Aorta (tissue), 5 donors: ENCODE measurements around the gene SECISBP2L. TPM values are rescaled to one million over a fixed set of nuclear protein-coding genes. Genes with fewer than 3 reads are reported as not detected.

Experiments
- ATAC-seq: fragments of 200-7000 bp; cut with Tn5 transposase; one replicate; pipeline ENCODE4 v1.9.1; 2022; ENCODE audit warnings: moderate library complexity; ENCODE audit not compliant: low FRiP score
- DNase-seq, 2 donors: peaks; one replicate each; pipeline ENCODE4 v3.0.0-alpha.2; 2020
- H3K27ac ChIP-seq, 2 donors: one replicate each; pipeline ENCODE4 v1.5.1; 2013; ENCODE audit warnings: low read length in 2 of 2, mild to moderate bottlenecking in 2 of 2, moderate library complexity in 2 of 2, control low read depth in 1 of 2, inconsistent platforms in 1 of 2, low read depth in 1 of 2
- H3K27me3 ChIP-seq, 2 donors: one replicate each; pipeline ENCODE4 v1.6.1; 2013; ENCODE audit warnings: control low read depth in 1 of 2, low read length in 1 of 2, mild to moderate bottlenecking in 1 of 2, moderate library complexity in 1 of 2; ENCODE audit not compliant: insufficient read depth in 2 of 2, control insufficient read depth in 1 of 2
- H3K36me3 ChIP-seq, 2 donors: one replicate each; pipeline ENCODE4 v1.6.1; 2013; ENCODE audit warnings: control low read depth in 1 of 2, low read length in 1 of 2, mild to moderate bottlenecking in 1 of 2; ENCODE audit not compliant: insufficient read depth in 2 of 2, control insufficient read depth in 1 of 2
- H3K4me1 ChIP-seq, 2 donors: one replicate each; pipeline ENCODE4 v1.6.1; 2013; ENCODE audit warnings: low read length in 2 of 2, control low read depth in 1 of 2, mild to moderate bottlenecking in 1 of 2, moderate library complexity in 1 of 2; ENCODE audit not compliant: insufficient read depth in 2 of 2, control insufficient read depth in 1 of 2
- H3K4me3 ChIP-seq, 2 donors: one replicate each; pipeline ENCODE4 v1.5.1; 2013; ENCODE audit warnings: low read length in 2 of 2, control low read depth in 1 of 2, mild to moderate bottlenecking in 1 of 2
- H3K9me3 ChIP-seq: one replicate; pipeline ENCODE4 v1.6.1; 2013; ENCODE audit warnings: mild to moderate bottlenecking, low read length; ENCODE audit not compliant: control insufficient read depth
- WGBS, 2 donors: extraction: QIAGEN DNeasy Blood & Tissue Kit; methylation state at CpG; one replicate each; pipeline ENCODE4 v1.1.7; 2013; 5-methylcytosine and 5-hydroxymethylcytosine counted together
- intact Hi-C, 2 donors: fragments of 100-400 bp; cut with DNase I; formaldehyde crosslinking; loops; one replicate each; pipeline versions ENCODE4 v1.14.2 to v1.15.0; 2022
- polyA plus RNA-seq, 2 donors: library from polyadenylated mRNA; stranded (reverse); fragments of 200-250 nt; gene quantifications; one replicate each; pipeline ENCODE4 v1.2.3, GENCODE V29; 2013
- total RNA-seq, 2 donors: library from RNA; stranded (reverse); fragmentation: NEBNext Ultra II Directional; extraction: Animal tissue kit (Norgen Biotek cat#: 25700); gene quantifications; one replicate each; pipeline ENCODE4 v1.2.1, GENCODE V29; 2021
- donor health status: healthy with polysubstance abuse.
- donor health status: Bipolar disorder and iron deficiency.
- donor health status: DM: no; HTN: no; CAD: no.
- donor health status: DM: no; HTN: no; CAD: no.
- donor health status: DM: yes; HTN: yes; CAD: no.

The SECISBP2L gene
- total and polyA plus RNA-seq, 4 donors = 8.1 to 82.2 (median 46.9) TPM

- DNase-seq = no peak
- WGBS, 2 donors = 0 to 1% methylated on average over 17 of the region's 17 CpGs
Observed at GRCh38 chr15:49045751-49046219, 461 bp downstream of the SECISBP2L start.

GRCh38 chr15:49044766-49045606 lies 1.3 kb downstream of the SECISBP2L start:
- Histone ChIP-seq H3K4me3 (peak overlapping the region; percentile 53 to 78), H3K4me1 (no peaks in the 10 kb centered on the region), H3K27ac (no peak overlapping the region), H3K36me3 (no peaks in the 10 kb centered on the region), H3K9me3 (no peaks in the 10 kb centered on the region), H3K27me3 (no peaks in the 10 kb centered on the region)
- ATAC-seq = no peak
- intact Hi-C loops = loop anchor here (5.0 to 10.0 kb wide), 5 partner anchors 33 to 170 kb away; partner anchors contain the start of genes COPS2 (in 1 of the 2) and EID1 (in 1 of the 2)
- 6 to 7% methylated on average over 8 of the region's 8 CpGs for WGBS, 2 donors
- DNase-seq = no peak

More at GRCh38 chr15:49045751-49046219, 461 bp downstream of the SECISBP2L start:
- intact Hi-C loops = loop anchor here (5.0 to 10.0 kb wide), 5 partner anchors 33 to 171 kb away; partner anchors contain the start of genes COPS2 (in 1 of the 2) and EID1 (in 1 of the 2)
- Histone ChIP-seq H3K4me3 (peak overlapping the region; percentile 53 to 78), H3K36me3 (no peaks in the 10 kb centered on the region), H3K4me1 (no peaks in the 10 kb centered on the region), H3K27ac (peak overlapping the region; percentile 1 to 68), H3K9me3 (no peaks in the 10 kb centered on the region), H3K27me3 (no peaks in the 10 kb centered on the region)
- peak; percentile 66 for ATAC-seq

GRCh38 chr15:49044002-49044401 lies 2.2 kb downstream of the SECISBP2L start:
- H3K4me1 ChIP-seq = no peaks in the 10 kb centered on the region
- H3K27ac ChIP-seq = no peak overlapping the region
- ATAC-seq (no peak), DNase-seq (no peak)
- no peaks in the 10 kb centered on the region for H3K36me3 ChIP-seq
- H3K9me3 ChIP-seq = no peaks in the 10 kb centered on the region
- H3K27me3 ChIP-seq = no peaks in the 10 kb centered on the region
- intact Hi-C loops = loop anchor here in 1 of 2 donors (10.0 kb wide), 3 partner anchors 59 to 169 kb away; partner anchors contain the start of gene EID1
- H3K4me3 ChIP-seq = no peak overlapping the region
- 64 to 75% methylated on average over 3 of the region's 3 CpGs for WGBS, 2 donors

- no peaks in the 10 kb centered on the region for H3K9me3 ChIP-seq
- no peak overlapping the region for H3K4me3 ChIP-seq
- H3K36me3 ChIP-seq = no peaks in the 10 kb centered on the region
- no peak overlapping the region for H3K27ac ChIP-seq
- no peak for ATAC-seq
- no peak for DNase-seq
- no peaks in the 10 kb centered on the region for H3K27me3 ChIP-seq
- intact Hi-C loops = loop anchor here in 1 of 2 donors (10.0 kb wide), 3 partner anchors 57 to 167 kb away; partner anchors contain the start of gene EID1
- peaks cover 0 to 1% of the 10 kb centered on the region in 2 donors for H3K4me1 ChIP-seq
Observed at GRCh38 chr15:49042165-49042564, 4.1 kb downstream of the SECISBP2L start.

- WGBS, 2 donors = 37 to 39% methylated on average over 5 of the region's 5 CpGs
- DNase-seq = no peak
- ATAC-seq = no peak
- intact Hi-C loops = loop anchor here in 1 of 2 donors (10.0 kb wide), 3 partner anchors 57 to 167 kb away; partner anchors contain the start of gene EID1
- H3K27me3 ChIP-seq = no peaks in the 10 kb centered on the region
- H3K27ac ChIP-seq = no peak overlapping the region
- H3K36me3 ChIP-seq = no peaks in the 10 kb centered on the region
- no peaks in the 10 kb centered on the region for H3K9me3 ChIP-seq
- no peak overlapping the region for H3K4me3 ChIP-seq
- peaks cover 0 to 1% of the 10 kb centered on the region in 2 donors for H3K4me1 ChIP-seq
Observed at GRCh38 chr15:49041426-49041825, 4.8 kb downstream of the SECISBP2L start.

GRCh38 chr15:49040151-49040550 lies 6.1 kb downstream of the SECISBP2L start:
- no peak overlapping the region for H3K27ac ChIP-seq
- no peak overlapping the region for H3K4me3 ChIP-seq

GRCh38 chr15:49038382-49038781 lies 7.9 kb downstream of the SECISBP2L start:
- DNase-seq (no peak), ATAC-seq (no peak)
- no peaks in the 10 kb centered on the region for H3K27me3 ChIP-seq
- peaks cover 1 to 6% of the 10 kb centered on the region in 2 donors for H3K36me3 ChIP-seq
- no peak overlapping the region for H3K27ac ChIP-seq
- peaks cover 1 to 2% of the 10 kb centered on the region in 2 donors for H3K4me1 ChIP-seq
- intact Hi-C loops = no loop called here
- no peaks in the 10 kb centered on the region for H3K9me3 ChIP-seq
- H3K4me3 ChIP-seq = no peak overlapping the region

More at GRCh38 chr15:49040151-49040550, 6.1 kb downstream of the SECISBP2L start:
- Histone ChIP-seq H3K27me3 (no peaks in the 10 kb centered on the region), H3K9me3 (no peaks in the 10 kb centered on the region), H3K36me3 (peaks cover under 1 to 6% of the 10 kb centered on the region in 2 donors), H3K4me1 (peaks cover 1 to 2% of the 10 kb centered on the region in 2 donors)
- intact Hi-C loops = loop anchor here in 1 of 2 donors (10.0 kb wide), 3 partner anchors 55 to 165 kb away; partner anchors contain the start of gene EID1
- DNase-seq (no peak), ATAC-seq (no peak)

GRCh38 chr15:49037546-49037940 lies 8.7 kb downstream of the SECISBP2L start:
- H3K36me3 ChIP-seq = peaks cover 1 to 6% of the 10 kb centered on the region in 2 donors
- H3K27ac ChIP-seq = no peak overlapping the region
- H3K4me1 ChIP-seq = peaks cover 1 to 2% of the 10 kb centered on the region in 2 donors
- H3K4me3 ChIP-seq = no peak overlapping the region
- no peaks in the 10 kb centered on the region for H3K9me3 ChIP-seq
- no peak for DNase-seq
- no peaks in the 10 kb centered on the region for H3K27me3 ChIP-seq
- intact Hi-C loops = no loop called here
- ATAC-seq = no peak
